BLaER1 (cell line): ENCODE results near the gene ABHD15.

Experiments
- H3K27ac ChIP-seq: shearing (Covaris generic); formaldehyde crosslinking; 2 replicates; pipeline ENCODE4 v1.8.1; 2022
- H3K27me3 ChIP-seq: shearing (Covaris generic); formaldehyde crosslinking; 2 replicates; pipeline ENCODE4 v1.8.1; 2022
- H3K36me3 ChIP-seq: shearing (Covaris generic); formaldehyde crosslinking; 2 replicates; pipeline ENCODE4 v1.8.1; 2022
- H3K4me1 ChIP-seq: shearing (Covaris generic); formaldehyde crosslinking; 2 replicates; pipeline ENCODE4 v1.8.1; 2022
- H3K4me2 ChIP-seq: shearing (Covaris generic); formaldehyde crosslinking; 2 replicates; pipeline ENCODE4 v1.8.1; 2022
- H3K4me3 ChIP-seq: shearing (Covaris generic); formaldehyde crosslinking; 2 replicates; pipeline ENCODE4 v1.8.1; 2022
- H3K9ac ChIP-seq: shearing (Covaris generic); formaldehyde crosslinking; 2 replicates; pipeline ENCODE4 v1.8.1; 2022
- H3K9me3 ChIP-seq: shearing (Covaris generic); formaldehyde crosslinking; 2 replicates; pipeline ENCODE4 v1.8.1; 2022
- H4K20me1 ChIP-seq: shearing (Covaris generic); formaldehyde crosslinking; 2 replicates; pipeline ENCODE4 v1.8.1; 2022
- Cebpa-rat ChIP-seq: shearing (Covaris generic); IDR thresholded peaks from 2 replicates; pipeline ENCODE4 v1.8.1; 2022

ABHD15 gene

GRCh38 chr17:29589524-29590410, 22.9 kb upstream of the ABHD15 start, which contains the start of gene GIT1:
Gene GIT1, minus strand, starts transcription at chr17:29589648. Its CDS starts 270 bp downstream, at chr17:29589378.
- peak within 1 kb of the TSS; percentile 95 for H3K9ac ChIP-seq
- H3K9me3 ChIP-seq = no peaks in the 10 kb centered on the region
- H3K4me2 ChIP-seq = peak within 1 kb of the TSS; percentile 99
- peak within 1 kb of the TSS; percentile 93 for H3K27ac ChIP-seq
- peak within 1 kb of the TSS; percentile 97 for H3K4me3 ChIP-seq
- no peaks in the 10 kb centered on the region; the same call in 1 of the 2 replicates for H3K36me3 ChIP-seq
- peaks cover 56% of the 10 kb centered on the region for H4K20me1 ChIP-seq
- no peak for TF ChIP-seq Cebpa-rat
- peaks cover 71% of the 10 kb centered on the region for H3K4me1 ChIP-seq
- no peaks in the 10 kb centered on the region for H3K27me3 ChIP-seq

- peak overlapping the region; percentile 93 for H3K27ac ChIP-seq
- TF ChIP-seq Cebpa-rat = no peak
- H3K27me3 ChIP-seq = no peaks in the 10 kb centered on the region
- H3K9me3 ChIP-seq = no peaks in the 10 kb centered on the region
- peak overlapping the region; percentile 97 for H3K4me3 ChIP-seq
- H3K36me3 ChIP-seq = peaks cover 2% of the 10 kb centered on the region
- H3K4me2 ChIP-seq = peak overlapping the region; percentile 99
- H3K4me1 ChIP-seq = peaks cover 74% of the 10 kb centered on the region
- peaks cover 56% of the 10 kb centered on the region for H4K20me1 ChIP-seq
- peak overlapping the region; percentile 95 for H3K9ac ChIP-seq
Measured at GRCh38 chr17:29588562-29589411, 21.9 kb upstream of the ABHD15 start.

DNA sequence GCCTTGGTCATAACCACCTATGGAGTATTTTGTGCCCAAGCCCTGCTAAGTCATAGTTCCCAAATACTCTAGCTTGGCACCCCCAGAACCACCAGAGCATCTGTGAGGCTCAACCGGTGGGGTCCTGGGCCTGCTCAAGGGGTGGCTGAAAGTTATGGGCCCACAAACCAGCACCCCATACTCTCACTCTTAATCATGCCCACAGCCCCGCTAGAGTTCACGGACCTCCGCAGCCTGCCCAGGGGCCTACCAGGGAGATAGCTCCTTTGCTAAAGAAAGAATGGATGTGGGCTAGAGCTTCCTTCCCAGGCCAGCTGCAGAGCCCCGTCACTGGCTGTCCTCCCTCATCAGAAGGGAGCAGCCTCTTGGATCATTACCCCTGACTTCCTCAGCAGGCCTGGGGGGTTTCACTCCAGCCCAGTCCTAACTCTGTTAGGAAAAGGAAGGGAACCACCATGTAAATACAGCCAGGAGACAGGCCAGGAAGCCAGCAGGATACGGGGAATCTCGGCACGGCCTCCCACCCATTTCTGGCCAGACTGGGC, 21.3 kb upstream of the ABHD15 start:
- H3K9me3 ChIP-seq = no peaks in the 10 kb centered on the region
- H3K36me3 ChIP-seq = peaks cover 9% of the 10 kb centered on the region
- peaks cover 81% of the 10 kb centered on the region for H3K4me1 ChIP-seq
- H3K4me3 ChIP-seq = peak overlapping the region; percentile 97
- peak overlapping the region; percentile 93 for H3K27ac ChIP-seq
- peak overlapping the region; percentile 99 for H3K4me2 ChIP-seq
- peak overlapping the region; percentile 95 for H3K9ac ChIP-seq
- no peaks in the 10 kb centered on the region for H3K27me3 ChIP-seq
- no peak for TF ChIP-seq Cebpa-rat
- H4K20me1 ChIP-seq = peaks cover 62% of the 10 kb centered on the region

DNA sequence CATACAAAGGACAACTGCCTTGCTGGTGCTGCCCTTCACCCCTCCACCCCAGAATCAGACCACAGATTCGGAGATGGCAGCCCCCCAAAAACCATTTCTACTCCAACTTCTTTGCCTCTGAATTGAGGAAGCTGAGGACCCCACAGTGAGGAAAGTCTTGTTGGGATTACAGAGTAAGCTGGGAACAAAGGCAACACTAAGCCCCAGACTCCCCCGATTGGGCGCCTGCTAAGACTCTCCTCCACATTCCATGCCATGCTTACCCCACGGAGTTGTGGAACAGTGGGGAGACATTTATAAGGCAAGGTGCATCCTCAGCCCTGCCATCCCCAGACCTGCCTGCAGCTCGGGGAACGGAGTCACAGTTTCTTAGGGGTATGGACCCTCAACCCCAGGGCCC, 20.8 kb upstream of the ABHD15 start:
- no peak for TF ChIP-seq Cebpa-rat
- Histone ChIP-seq H3K4me2 (peak overlapping the region; percentile 99), H3K27me3 (no peaks in the 10 kb centered on the region), H3K9ac (peak overlapping the region; percentile 95), H3K9me3 (no peaks in the 10 kb centered on the region), H3K27ac (peak overlapping the region; percentile 93), H4K20me1 (peaks cover 67% of the 10 kb centered on the region), H3K36me3 (peaks cover 14% of the 10 kb centered on the region), H3K4me3 (peak overlapping the region; percentile 97), H3K4me1 (peaks cover 83% of the 10 kb centered on the region)

- Histone ChIP-seq H3K36me3 (peaks cover 21% of the 10 kb centered on the region), H3K9me3 (no peaks in the 10 kb centered on the region), H3K4me2 (peak overlapping the region; percentile 99), H3K4me1 (peaks cover 82% of the 10 kb centered on the region), H3K9ac (peak overlapping the region; percentile 95), H4K20me1 (peaks cover 74% of the 10 kb centered on the region), H3K27me3 (no peaks in the 10 kb centered on the region), H3K27ac (peak overlapping the region; percentile 93), H3K4me3 (peak overlapping the region; percentile 97)
- TF ChIP-seq Cebpa-rat = no peak
Measured at GRCh38 chr17:29586676-29587469, 20.0 kb upstream of the ABHD15 start.

DNA sequence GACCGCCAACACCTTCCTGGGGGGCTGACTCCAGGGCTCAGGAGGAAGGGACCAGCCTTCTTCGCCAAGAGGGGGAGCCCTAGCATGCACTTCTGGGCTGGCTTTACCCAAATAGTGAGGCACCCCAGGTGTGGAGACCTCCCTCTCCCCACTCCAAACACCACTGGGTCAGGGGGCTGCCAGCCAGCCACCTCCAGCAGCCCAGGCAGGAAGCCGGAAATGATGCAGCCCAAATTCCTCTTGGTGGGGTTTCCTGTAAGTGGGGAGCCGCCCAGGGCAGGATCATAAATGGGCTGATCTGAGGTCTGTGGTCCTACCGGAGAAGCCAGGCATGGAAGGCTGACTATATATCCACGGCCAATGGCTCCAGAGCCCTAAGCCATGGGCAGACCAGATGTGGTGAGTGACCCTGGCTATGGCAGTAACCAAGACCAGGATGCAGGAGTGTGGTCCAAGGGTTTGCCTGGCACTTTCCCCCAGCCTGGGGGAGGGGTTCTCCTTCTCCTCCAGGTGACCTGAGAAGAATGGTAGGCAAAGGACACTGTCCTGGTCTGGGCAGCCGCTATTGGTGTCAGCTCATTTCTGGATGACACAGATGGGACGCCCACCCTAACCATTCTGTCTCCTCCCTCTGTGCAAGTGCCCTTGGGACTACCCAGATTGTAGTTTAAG, 18.4 kb upstream of the ABHD15 start:
- H3K27ac ChIP-seq = peak overlapping the region; percentile 81
- no peak for TF ChIP-seq Cebpa-rat
- no peaks in the 10 kb centered on the region for H3K9me3 ChIP-seq

GRCh38 chr17:29584452-29585079, 17.7 kb upstream of the ABHD15 start:
- peaks cover 43% of the 10 kb centered on the region for H3K36me3 ChIP-seq
- no peak for TF ChIP-seq Cebpa-rat
- H3K4me2 ChIP-seq = peak overlapping the region; percentile 99
- H3K9ac ChIP-seq = peak overlapping the region; percentile 68
- H4K20me1 ChIP-seq = peaks cover 95% of the 10 kb centered on the region
- H3K27ac ChIP-seq = peak overlapping the region; percentile 81
- no peaks in the 10 kb centered on the region for H3K9me3 ChIP-seq
- peaks cover 80% of the 10 kb centered on the region for H3K4me1 ChIP-seq
- no peaks in the 10 kb centered on the region for H3K27me3 ChIP-seq
- peak overlapping the region; percentile 51 for H3K4me3 ChIP-seq

More for the DNA sequence above, 18.4 kb upstream of the ABHD15 start:
- Histone ChIP-seq H3K4me2 (peak overlapping the region; percentile 99), H3K27me3 (no peaks in the 10 kb centered on the region), H4K20me1 (peaks cover 89% of the 10 kb centered on the region), H3K4me1 (peaks cover 82% of the 10 kb centered on the region), H3K9ac (peak overlapping the region; percentile 68), H3K4me3 (peak overlapping the region; percentile 51), H3K36me3 (peaks cover 36% of the 10 kb centered on the region)
